Omental fat pad (tissue), 4 donors: ENCODE measurements around the gene DOCK3. TPM values are rescaled to one million over a fixed set of nuclear protein-coding genes. Genes with fewer than 3 reads are reported as not detected.
"Not testable (repeated sequence)": the region's sequence is repeated elsewhere in the genome, so short reads cannot be mapped to it uniquely, and the experiment has no call there.

Experiments used
- ATAC-seq: fragments of 150-250 bp; one replicate; pipeline ENCODE4 v1.9.1; 2016; ENCODE audit warnings: mild to moderate bottlenecking, moderate library complexity; ENCODE audit not compliant: low FRiP score
- DNase-seq: peaks from one replicate; pipeline ENCODE4 v3.0.0-alpha.2; 2019; ENCODE audit warnings: low spot score
- CTCF ChIP-seq, 3 donors: fragments of 450-650 bp; IDR thresholded peaks; one replicate each; pipeline ENCODE4 v1.5.1; 2016 to 2017; ENCODE audit warnings: antibody characterized with exemption in 3 of 3, mild to moderate bottlenecking in 3 of 3, moderate library complexity in 2 of 3
- total RNA-seq, 4 donors: library from RNA; depleted of rRNA; stranded (reverse); fragments of >200 nt; gene quantifications; one replicate each; pipeline ENCODE4 v1.1.0, GENCODE V29; 2016

The DOCK3 gene
- total RNA-seq, 4 donors from 2014 or later: 0.16 to 2.5 (median 1.4) TPM

GRCh38 chr3:50737193-50737905 is 62.6 kb downstream of the DOCK3 start:
- no peak for DNase-seq
- no peak for TF ChIP-seq CTCF (IDR thresholded peaks at IDR 0.05)
- ATAC-seq: no peak

GRCh38 chr3:50737906-50738598 is 63.3 kb downstream of the DOCK3 start:
- ATAC-seq (no peak), DNase-seq (no peak)
- no peak for TF ChIP-seq CTCF (IDR thresholded peaks at IDR 0.05)

- ATAC-seq: no peak
- TF ChIP-seq CTCF (IDR thresholded peaks at IDR 0.05): no peak
Observed at GRCh38 chr3:50743643-50744042, 68.9 kb downstream of the DOCK3 start.

GRCh38 chr3:50749822-50750221 is 75.1 kb downstream of the DOCK3 start:
- ATAC-seq (no peak), DNase-seq (no peak)
- no peak for TF ChIP-seq CTCF (IDR thresholded peaks at IDR 0.05)

More at GRCh38 chr3:50743643-50744042, 68.9 kb downstream of the DOCK3 start:
- DNase-seq: no peak

GRCh38 chr3:50759015-50759414 is 84.3 kb downstream of the DOCK3 start:
- no peak for TF ChIP-seq CTCF (IDR thresholded peaks at IDR 0.05)
- DNase-seq (no peak), ATAC-seq (no peak)

- DNase-seq (no peak), ATAC-seq (no peak)
- no peak for TF ChIP-seq CTCF (IDR thresholded peaks at IDR 0.05)
Observed at GRCh38 chr3:50777680-50778079, 103.0 kb downstream of the DOCK3 start.

- not testable (repeated sequence) for DNase-seq, ATAC-seq
Observed at GRCh38 chr3:50781766-50782165, 107.0 kb downstream of the DOCK3 start.
